Cardiac muscle cell (in vitro differentiated cells and primary cell): Measurements from ENCODE around the gene WDR93. TPM values are rescaled to one million over a fixed set of nuclear protein-coding genes. Genes with fewer than 3 reads are reported as not detected.

Experiments used
- DNase-seq, 2 donors: peaks; one replicate each; pipeline versions ENCODE4 v3.0.0 to v3.0.0-alpha.2; 2010 to 2017; ENCODE audit warnings: low read depth in 1 of 2, low spot score in 1 of 2
- H3K27ac ChIP-seq: fragments of 200-600 bp; sonication (generic); 2 replicates; pipeline ENCODE4 v1.5.1; 2016
- H3K27me3 ChIP-seq: fragments of 200-600 bp; sonication (generic); 2 replicates; pipeline ENCODE4 v1.6.0; 2016; ENCODE audit warnings: control low read depth
- H3K36me3 ChIP-seq: fragments of 200-600 bp; sonication (generic); 2 replicates; pipeline ENCODE4 v1.5.1; 2016; ENCODE audit warnings: control low read depth
- H3K4me1 ChIP-seq: fragments of 200-600 bp; sonication (generic); 2 replicates; pipeline ENCODE4 v1.8.1; 2017; ENCODE audit warnings: low read depth, mild to moderate bottlenecking, mixed run types
- H3K4me3 ChIP-seq: fragments of 200-600 bp; sonication (generic); 2 replicates; pipeline ENCODE4 v1.5.1; 2016; ENCODE audit warnings: mild to moderate bottlenecking
- H3K9me3 ChIP-seq: fragments of 200-600 bp; sonication (generic); 2 replicates; pipeline ENCODE4 v1.5.1; 2017; ENCODE audit warnings: low read depth, mild to moderate bottlenecking, control low read depth
- CTCF ChIP-seq: IDR thresholded peaks from 2 replicates; pipeline ENCODE4 v1.5.1; 2012; ENCODE audit warnings: low read depth, mild to moderate bottlenecking, low read length
- polyA plus RNA-seq: library from polyadenylated mRNA; unstranded; fragments of >200 nt; fragmentation: Nextera tagmentation; extraction: Ambion mirVana; gene quantifications from 2 replicates; pipeline ENCODE4 v1.2.1, GENCODE V29; 2016
- total RNA-seq: library from RNA; depleted of rRNA; stranded (reverse); fragments of >200 nt; gene quantifications from 2 replicates; pipeline ENCODE4 v1.2.3, GENCODE V29; 2016

The WDR93 gene
- total and polyA plus RNA-seq, 2 experiments from 2014 or later, result 0.06 to 0.73 TPM

GRCh38 chr15:89776274-89777072 is 85.9 kb downstream of the WDR93 start, which contains the start of gene MESP2:
Gene MESP2, plus strand, starts transcription at chr15:89776332. Its CDS starts 26 bp downstream, at chr15:89776358.
- no peaks in the 10 kb centered on the region for H3K27me3 ChIP-seq
- TF ChIP-seq CTCF, result peak; percentile 40
- peak; percentile 89 to 91 for DNase-seq
- no peaks in the 10 kb centered on the region for H3K36me3 ChIP-seq
- H3K9me3 ChIP-seq, result no peaks in the 10 kb centered on the region
- H3K27ac ChIP-seq, result no peak within 1 kb of the TSS
- peaks cover 10% of the 10 kb centered on the region for H3K4me1 ChIP-seq
- peak within 1 kb of the TSS; percentile 7 for H3K4me3 ChIP-seq

GRCh38 chr15:89777073-89777751 is 86.6 kb downstream of the WDR93 start:
- Histone ChIP-seq H3K4me3 (no peak overlapping the region), H3K27me3 (no peaks in the 10 kb centered on the region), H3K4me1 (peaks cover 10% of the 10 kb centered on the region), H3K9me3 (no peaks in the 10 kb centered on the region), H3K27ac (no peak overlapping the region), H3K36me3 (no peaks in the 10 kb centered on the region)
- DNase-seq, result no peak
- no peak for TF ChIP-seq CTCF

- Histone ChIP-seq H3K36me3 (no peaks in the 10 kb centered on the region), H3K4me1 (peaks cover 11% of the 10 kb centered on the region), H3K27me3 (no peaks in the 10 kb centered on the region), H3K27ac (no peak overlapping the region), H3K4me3 (no peak overlapping the region), H3K9me3 (no peaks in the 10 kb centered on the region)
- no peak for DNase-seq
- TF ChIP-seq CTCF, result no peak
Measured at GRCh38 chr15:89777782-89778380, 87.3 kb downstream of the WDR93 start.

GRCh38 chr15:89778861-89779260 is 88.2 kb downstream of the WDR93 start:
- no peaks in the 10 kb centered on the region for H3K9me3 ChIP-seq
- no peaks in the 10 kb centered on the region for H3K27me3 ChIP-seq
- H3K36me3 ChIP-seq, result no peaks in the 10 kb centered on the region
- no peak for TF ChIP-seq CTCF
- no peak overlapping the region for H3K27ac ChIP-seq
- no peak for DNase-seq
- H3K4me3 ChIP-seq, result no peak overlapping the region
- H3K4me1 ChIP-seq, result peaks cover 18% of the 10 kb centered on the region

GRCh38 chr15:89780601-89781000 is 90.0 kb downstream of the WDR93 start:
- Histone ChIP-seq H3K4me3 (no peak overlapping the region), H3K4me1 (peaks cover 18% of the 10 kb centered on the region), H3K27me3 (no peaks in the 10 kb centered on the region), H3K36me3 (no peaks in the 10 kb centered on the region), H3K9me3 (no peaks in the 10 kb centered on the region), H3K27ac (peak overlapping the region; percentile 18)
- TF ChIP-seq CTCF, result no peak
- peak in 1 of 2 donors; percentile 59 for DNase-seq
